Naive B cell (primary cell): ENCODE measurements around the gene FARS2. TPM values are rescaled to one million over a fixed set of nuclear protein-coding genes. Genes with fewer than 3 reads are reported as not detected.
A peak's percentile ranks its signal among the peaks of the same experiment; 100 is the strongest.
"Not testable (repeated sequence)": the region's sequence is repeated elsewhere in the genome, so short reads cannot be mapped to it uniquely, and the experiment has no call there.

Experiments
- ATAC-seq, 2 donors: fragments of 150-1000 bp; cut with Tn5 transposase; 2 replicates each; pipeline ENCODE4 v1.10.0; 2021; ENCODE audit warnings: low read depth in 2 of 2, mild to moderate bottlenecking in 2 of 2, moderate library complexity in 2 of 2
- DNase-seq: peaks from one replicate; pipeline ENCODE4 v3.0.0; 2022
- H3K27ac Mint-ChIP-seq, 6 donors: one replicate each; pipeline ENCODE4 v1.8.0; 2020 to 2022; ENCODE audit warnings: mild to moderate bottlenecking in 6 of 6, mixed read lengths in 6 of 6, moderate library complexity in 5 of 6, inconsistent platforms in 2 of 6
- H3K27me3 Mint-ChIP-seq, 3 donors: one replicate each; pipeline ENCODE4 v1.8.0; 2021 to 2022; ENCODE audit warnings: mixed read lengths in 3 of 3, mild to moderate bottlenecking in 1 of 3
- H3K36me3 Mint-ChIP-seq, 2 donors: one replicate each; pipeline ENCODE4 v1.8.0; 2020 to 2022; ENCODE audit warnings: mixed read lengths in 2 of 2, inconsistent platforms in 1 of 2, mild to moderate bottlenecking in 1 of 2
- H3K4me1 Mint-ChIP-seq, 3 donors: one replicate each; pipeline ENCODE4 v1.8.0; 2020 to 2022; ENCODE audit warnings: mixed read lengths in 3 of 3, inconsistent platforms in 1 of 3, mild to moderate bottlenecking in 1 of 3, moderate library complexity in 1 of 3
- H3K4me3 Mint-ChIP-seq, 8 donors: one replicate each; pipeline ENCODE4 v1.8.0; 2020 to 2022; ENCODE audit warnings: mild to moderate bottlenecking in 8 of 8, mixed read lengths in 8 of 8, moderate library complexity in 8 of 8, inconsistent platforms in 2 of 8
- H3K9me3 Mint-ChIP-seq, 7 donors: one replicate each; pipeline ENCODE4 v1.8.0; 2020 to 2022; ENCODE audit warnings: mixed read lengths in 7 of 7, mild to moderate bottlenecking in 5 of 7, inconsistent platforms in 2 of 7, moderate library complexity in 1 of 7
- polyA plus RNA-seq, 6 donors: library from polyadenylated mRNA; unstranded; fragments of 300-500 nt; fragmentation: Illumina TruSeq; gene quantifications; one replicate each; pipeline ENCODE4 v1.2.3, GENCODE V29; 2021; ENCODE audit warnings: low read depth in 6 of 6

FARS2 gene
- polyA plus RNA-seq, 6 donors from 2014 or later: 25.7 to 35.9 (median 27.6) TPM

DNA sequence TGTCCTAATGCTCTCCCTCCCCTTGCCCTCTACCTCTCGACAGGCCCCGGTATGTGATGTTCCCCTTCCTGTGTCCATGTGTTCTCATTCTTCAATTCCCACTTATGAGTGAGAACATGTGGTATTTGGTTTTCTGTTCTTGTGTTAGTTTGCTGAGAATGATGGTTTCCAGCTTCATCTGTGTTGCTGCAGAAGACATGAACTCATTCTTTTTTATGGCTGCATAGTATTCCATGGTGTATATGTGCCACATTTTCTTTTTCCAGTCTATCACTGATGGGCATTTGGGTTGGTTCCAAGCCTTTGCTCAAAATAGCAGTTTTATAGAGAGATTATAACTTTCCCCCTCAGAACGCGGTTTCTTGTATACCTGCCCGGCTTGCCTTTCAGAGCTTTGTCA lies 422.4 kb downstream of the FARS2 start:
- Mint-ChIP-seq H3K4me1 (peaks cover 28 to 37% (median 35%) of the 10 kb centered on the region in 3 donors), H3K9me3 (peaks cover 0 to 16% (median 5%) of the 10 kb centered on the region in 7 donors), H3K27ac (peak overlapping the region in 1 of 6 donors; percentile 82)
- H3K4me3 Mint-ChIP-seq, ATAC-seq, H3K36me3 Mint-ChIP-seq, H3K27me3 Mint-ChIP-seq, DNase-seq: not testable (repeated sequence)

DNA sequence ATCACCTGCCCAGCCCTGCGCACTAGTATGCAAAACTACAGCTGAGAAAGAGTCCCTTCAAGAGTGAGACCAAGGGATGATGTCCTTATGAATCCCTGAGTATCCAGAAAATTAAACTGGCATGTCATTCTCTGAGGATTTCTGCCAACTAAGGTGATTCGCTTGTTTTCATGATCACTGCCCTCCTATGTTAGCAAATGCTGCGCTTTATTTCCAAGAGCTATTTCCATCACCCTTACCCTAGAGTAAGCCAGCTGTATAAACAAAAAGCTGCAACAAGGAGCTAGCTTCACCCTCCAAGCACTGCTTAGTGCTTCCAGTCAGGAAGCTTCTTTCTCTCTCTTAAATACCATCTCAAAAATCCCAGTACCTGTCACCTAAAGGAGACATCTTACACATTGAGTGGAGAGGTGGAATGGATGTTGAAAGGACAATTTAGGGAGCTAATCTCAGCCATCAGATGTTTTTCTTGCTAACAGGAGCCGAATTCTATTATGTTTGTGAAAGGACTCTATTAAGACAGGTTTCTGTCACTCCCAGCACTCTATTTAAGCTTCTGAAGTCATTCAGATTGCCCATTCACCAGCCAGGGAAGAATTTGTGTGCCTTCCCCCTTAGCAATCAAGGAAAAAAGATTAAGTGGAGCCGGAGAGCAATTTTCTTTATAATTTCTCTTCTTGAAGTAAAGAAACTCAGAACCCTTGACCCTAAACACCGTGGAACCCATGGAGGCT lies 423.2 kb downstream of the FARS2 start:
- ATAC-seq (no peak), DNase-seq (no peak)
- Mint-ChIP-seq H3K27ac (no peak overlapping the region), H3K27me3 (no peaks in the 10 kb centered on the region), H3K9me3 (peaks cover 0 to 16% (median 5%) of the 10 kb centered on the region in 7 donors), H3K4me3 (no peak overlapping the region), H3K36me3 (no peaks in the 10 kb centered on the region), H3K4me1 (peaks cover 24 to 30% (median 28%) of the 10 kb centered on the region in 3 donors)

DNA sequence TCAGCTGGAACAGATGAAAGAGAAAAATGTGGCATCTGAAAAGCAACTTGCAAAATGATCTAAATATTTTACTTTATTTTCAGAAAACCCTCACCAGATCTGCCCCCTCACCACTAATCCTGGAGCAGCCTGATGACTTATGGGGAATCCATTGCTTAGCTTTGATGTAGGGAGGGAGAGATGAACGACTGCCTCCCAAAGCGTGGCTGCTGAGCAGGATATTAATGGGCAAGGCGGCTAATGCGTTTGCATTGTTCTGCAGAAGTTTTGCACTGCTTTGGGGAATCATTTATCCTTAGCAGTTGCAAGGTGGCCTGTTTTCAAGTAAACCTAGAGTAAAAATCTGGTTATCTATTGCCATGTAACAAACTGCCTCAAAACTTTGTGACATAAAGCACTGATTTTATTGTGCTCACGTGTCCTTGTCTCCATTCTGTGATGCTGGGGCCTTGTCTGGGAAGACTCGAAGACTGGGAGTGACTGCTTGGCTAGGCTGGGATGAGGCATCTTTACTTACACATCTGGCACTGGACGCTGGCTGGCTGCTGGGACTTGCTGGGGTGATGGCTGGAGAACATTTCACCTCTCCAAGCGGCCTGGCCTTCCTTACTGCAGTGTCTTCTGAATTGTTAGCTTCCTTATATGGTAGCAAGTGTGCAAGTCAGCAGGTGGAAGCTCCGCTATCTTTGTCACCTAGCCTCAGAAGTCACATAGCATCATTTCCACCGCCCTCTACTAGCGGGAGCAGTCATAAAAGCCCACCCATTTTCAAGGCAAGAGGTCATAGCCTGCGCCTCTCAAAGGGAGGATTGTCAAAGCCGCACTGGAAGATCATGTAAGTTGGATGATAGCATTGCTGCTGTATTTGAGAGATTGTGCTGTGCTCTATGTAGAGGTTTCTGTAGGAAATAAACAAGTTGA lies 432.2 kb downstream of the FARS2 start:
- H3K36me3 Mint-ChIP-seq: peaks cover 4 to 8% of the 10 kb centered on the region in 2 donors
- H3K4me1 Mint-ChIP-seq: peaks cover 17 to 22% (median 18%) of the 10 kb centered on the region in 3 donors
- H3K27ac Mint-ChIP-seq: peak overlapping the region in 4 of 6 donors; percentile 26 to 95 (median 78)
- DNase-seq (no peak), ATAC-seq (no peak)
- H3K4me3 Mint-ChIP-seq: no peak overlapping the region
- H3K9me3 Mint-ChIP-seq: peaks cover 3 to 19% (median 11%) of the 10 kb centered on the region in 7 donors
- no peaks in the 10 kb centered on the region for H3K27me3 Mint-ChIP-seq

DNA sequence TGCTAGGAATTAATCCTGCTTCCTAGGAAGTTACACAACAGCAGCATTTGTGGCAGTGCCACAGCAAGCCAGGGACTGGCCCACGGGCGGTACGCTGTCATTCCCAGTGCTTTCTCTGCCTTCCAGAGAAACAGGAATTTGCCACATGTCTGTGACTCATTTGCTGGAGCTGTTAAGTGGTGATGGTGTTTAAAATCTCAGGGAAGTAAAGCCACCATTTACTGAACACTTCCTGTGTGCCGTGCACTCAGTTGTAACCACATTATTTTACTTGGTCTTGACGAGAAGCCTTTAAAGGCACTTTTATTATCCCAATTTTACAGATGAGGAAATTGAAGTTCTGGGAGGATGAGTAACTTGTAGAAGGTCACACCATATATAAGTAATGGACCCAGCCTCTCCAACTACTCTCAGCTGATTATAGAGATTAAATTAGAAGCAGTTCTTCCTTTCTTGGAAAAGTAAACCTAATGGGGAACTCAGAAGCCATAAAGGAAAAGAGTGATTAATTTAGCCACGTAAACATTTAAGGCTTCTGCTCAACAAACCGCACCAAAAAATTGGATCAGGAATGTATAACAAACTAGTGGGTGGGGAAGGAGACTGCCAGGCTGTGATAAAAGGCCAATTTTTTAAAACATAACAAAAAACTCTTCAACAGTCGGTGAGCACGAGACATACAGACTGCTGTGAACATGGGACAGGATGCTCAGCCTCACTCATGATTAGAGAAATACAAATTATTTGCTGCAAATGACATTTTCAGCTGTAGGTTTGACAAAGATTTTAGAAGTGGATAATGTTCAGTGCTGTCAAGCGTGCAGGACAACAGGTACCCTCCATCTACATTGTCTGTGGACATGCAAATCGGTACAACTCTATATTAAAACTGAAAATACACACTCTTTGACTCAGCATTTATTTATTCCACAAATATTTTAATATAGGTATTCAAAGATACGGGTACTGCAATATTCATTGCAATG lies 434.2 kb downstream of the FARS2 start:
- peak overlapping the region in 3 of 6 donors; percentile 7 to 67 (median 49) for H3K27ac Mint-ChIP-seq
- no peak for DNase-seq

DNA sequence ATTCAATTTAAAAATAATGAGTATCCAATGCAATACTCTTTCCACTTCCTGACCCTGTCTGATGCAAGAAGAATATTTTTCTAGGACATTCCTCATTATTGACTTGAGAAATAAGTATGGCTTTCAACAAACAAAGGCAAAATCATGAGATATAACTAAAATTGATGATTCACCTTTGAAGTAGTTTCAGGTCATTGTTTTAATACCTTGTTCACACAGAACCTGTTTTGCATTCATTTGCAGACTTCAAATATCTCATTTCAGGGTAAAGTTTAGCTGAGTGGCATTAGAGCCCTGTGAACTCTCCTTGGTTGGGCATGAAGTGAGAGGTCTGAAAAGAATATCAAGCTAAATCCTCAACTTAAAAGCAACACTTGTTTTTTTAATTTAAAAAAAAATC lies 436.2 kb downstream of the FARS2 start:
- peaks cover 0 to 4% (median 0%) of the 10 kb centered on the region in 7 donors for H3K9me3 Mint-ChIP-seq
- no peak overlapping the region for H3K27ac Mint-ChIP-seq
- ATAC-seq (no peak), DNase-seq (no peak)
- peaks cover 25 to 39% (median 28%) of the 10 kb centered on the region in 3 donors for H3K4me1 Mint-ChIP-seq
- peaks cover 0 to 4% of the 10 kb centered on the region in 2 donors for H3K36me3 Mint-ChIP-seq
- H3K27me3 Mint-ChIP-seq: no peaks in the 10 kb centered on the region
- H3K4me3 Mint-ChIP-seq: no peak overlapping the region

More for the DNA sequence above, 434.2 kb downstream of the FARS2 start:
- Mint-ChIP-seq H3K9me3 (peaks cover 0 to 14% (median 10%) of the 10 kb centered on the region in 7 donors), H3K4me3 (peak overlapping the region in 7 of 8 donors; percentile 9 to 72 (median 54)), H3K27me3 (no peaks in the 10 kb centered on the region), H3K4me1 (peaks cover 25 to 39% (median 28%) of the 10 kb centered on the region in 3 donors), H3K36me3 (peaks cover 4 to 6% of the 10 kb centered on the region in 2 donors)
- ATAC-seq: peak; percentile 21 to 33

DNA sequence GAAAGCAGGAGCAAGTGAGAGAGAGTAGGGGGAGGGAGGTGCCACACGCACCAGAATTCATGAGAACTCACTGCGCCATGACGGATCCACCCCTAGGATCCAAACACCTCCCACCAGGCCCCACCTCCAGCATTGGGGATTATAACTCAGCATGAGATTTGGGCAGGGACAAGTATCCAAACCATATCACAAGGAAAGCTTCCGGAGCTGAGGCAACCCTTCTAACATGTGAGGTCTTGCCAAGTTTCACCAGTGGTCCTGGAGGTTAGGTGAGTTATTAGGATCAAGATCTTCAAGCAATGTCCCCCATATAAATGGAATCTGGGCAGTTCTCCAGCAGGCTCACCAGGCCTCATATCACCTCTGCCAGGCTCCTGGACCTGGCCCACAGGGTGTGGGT lies 437.0 kb downstream of the FARS2 start:
- Mint-ChIP-seq H3K27me3 (no peaks in the 10 kb centered on the region), H3K9me3 (peaks cover 0 to 1% (median 0%) of the 10 kb centered on the region in 7 donors), H3K27ac (peak overlapping the region in 2 of 6 donors; percentile 8 to 27), H3K4me3 (no peak overlapping the region), H3K36me3 (peaks cover 0 to 4% of the 10 kb centered on the region in 2 donors), H3K4me1 (peaks cover 25 to 39% (median 28%) of the 10 kb centered on the region in 3 donors)
- DNase-seq: no peak
- no peak for ATAC-seq

DNA sequence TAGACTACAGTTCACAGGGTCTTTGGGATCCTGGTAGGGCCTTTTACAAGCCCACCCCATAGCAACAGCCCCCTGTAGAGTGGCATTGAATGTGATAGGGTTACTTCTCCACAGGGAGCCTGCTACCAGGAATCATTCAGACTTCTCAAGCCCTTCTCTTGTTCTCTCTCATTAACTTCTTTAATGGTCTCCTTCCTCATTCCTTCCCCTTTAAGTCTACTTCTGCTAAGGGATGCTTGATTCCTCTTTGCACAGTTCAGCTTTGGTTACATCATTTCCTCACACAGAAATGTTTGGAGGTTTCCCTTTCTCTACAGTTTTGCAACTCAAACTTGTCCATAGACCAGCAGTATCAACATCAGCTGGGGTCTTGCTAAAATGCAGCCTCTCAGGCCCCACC lies 437.8 kb downstream of the FARS2 start:
- ATAC-seq: peak; percentile 78 to 92

DNA sequence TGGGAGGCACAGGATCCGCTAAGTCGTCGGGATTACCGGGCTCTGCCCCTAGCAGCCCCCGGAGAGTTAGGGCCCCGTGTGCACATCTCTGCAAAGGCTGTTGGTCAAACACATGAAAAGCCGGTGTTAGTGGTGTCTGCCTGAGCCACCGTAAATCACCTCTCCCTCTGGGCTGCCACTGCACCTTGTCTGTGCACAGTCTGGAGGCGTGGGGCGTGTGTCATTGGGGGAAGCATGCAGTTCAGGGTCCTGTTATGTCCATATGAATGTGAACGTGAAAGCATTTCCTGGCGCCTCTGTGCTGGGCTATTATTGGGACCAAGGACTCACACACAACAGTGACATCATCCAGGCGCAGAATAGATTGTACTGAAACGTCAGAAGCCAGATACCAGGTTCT lies 439.9 kb downstream of the FARS2 start:
- Mint-ChIP-seq H3K4me1 (peaks cover 24 to 33% (median 27%) of the 10 kb centered on the region in 3 donors), H3K9me3 (peaks cover 0 to 4% (median 0%) of the 10 kb centered on the region in 7 donors), H3K27ac (no peak overlapping the region), H3K36me3 (peaks cover 9 to 18% of the 10 kb centered on the region in 2 donors), H3K4me3 (peak overlapping the region in 1 of 8 donors; percentile 6), H3K27me3 (no peaks in the 10 kb centered on the region)
- DNase-seq: no peak
- no peak for ATAC-seq

More for the DNA sequence above, 437.8 kb downstream of the FARS2 start:
- DNase-seq: peak; percentile 29
- not testable (repeated sequence) for H3K27me3 Mint-ChIP-seq, H3K36me3 Mint-ChIP-seq, H3K9me3 Mint-ChIP-seq
- Mint-ChIP-seq H3K4me3 (peak overlapping the region in 3 of 8 donors; percentile 1 to 22 (median 11)), H3K4me1 (peaks cover 28 to 39% (median 31%) of the 10 kb centered on the region in 3 donors), H3K27ac (peak overlapping the region in 4 of 6 donors; percentile 36 to 85 (median 71))

DNA sequence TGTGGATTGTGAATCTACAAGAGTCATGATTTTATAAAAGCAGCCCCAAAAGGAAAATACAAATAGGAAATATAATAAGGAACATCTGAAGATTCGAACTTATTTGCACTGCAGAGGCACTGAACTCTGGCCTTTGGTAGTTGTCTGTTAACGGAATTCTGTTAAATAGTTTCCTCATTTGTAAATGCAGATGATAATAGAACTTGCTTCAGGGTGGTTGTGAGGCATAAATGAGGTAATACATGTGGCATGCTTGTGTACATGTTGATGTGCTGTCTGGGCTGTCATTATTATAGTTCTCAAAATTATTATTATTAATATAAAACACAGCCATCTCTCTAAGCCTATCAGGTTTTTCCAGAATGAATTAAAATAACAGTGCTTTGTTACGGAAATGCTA lies 443.4 kb downstream of the FARS2 start:
- no peak overlapping the region for H3K4me3 Mint-ChIP-seq
- no peak for DNase-seq
- peaks cover 0 to 4% (median 0%) of the 10 kb centered on the region in 7 donors for H3K9me3 Mint-ChIP-seq
- ATAC-seq: no peak
- H3K27ac Mint-ChIP-seq: no peak overlapping the region
- no peaks in the 10 kb centered on the region for H3K27me3 Mint-ChIP-seq
- H3K36me3 Mint-ChIP-seq: peaks cover 9 to 18% of the 10 kb centered on the region in 2 donors
- H3K4me1 Mint-ChIP-seq: peaks cover 11 to 13% (median 12%) of the 10 kb centered on the region in 3 donors

DNA sequence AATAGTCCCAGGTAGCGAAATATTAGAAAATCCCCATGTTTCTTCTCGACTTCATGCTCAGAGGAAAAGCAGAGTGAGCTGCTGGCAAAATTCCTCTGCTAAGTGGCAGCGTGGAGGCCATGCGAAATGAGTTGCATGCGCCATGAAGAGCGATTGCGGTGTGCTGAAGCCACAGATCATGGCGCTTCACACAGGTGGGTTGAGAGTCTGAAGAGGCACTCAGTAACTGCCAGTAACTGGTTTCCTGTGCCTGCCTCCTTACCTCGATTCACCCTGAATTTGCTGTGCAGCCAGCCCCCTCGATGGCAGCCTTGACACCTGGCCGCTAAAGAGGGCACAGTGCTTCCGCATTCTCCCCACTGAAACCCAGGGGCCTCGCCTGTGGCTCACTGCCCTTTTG lies 443.9 kb downstream of the FARS2 start:
- H3K27me3 Mint-ChIP-seq: no peaks in the 10 kb centered on the region
- peaks cover 0 to 4% (median 0%) of the 10 kb centered on the region in 7 donors for H3K9me3 Mint-ChIP-seq
- H3K27ac Mint-ChIP-seq: peak overlapping the region in 3 of 6 donors; percentile 2 to 38 (median 21)
- DNase-seq (no peak), ATAC-seq (no peak)
- H3K4me3 Mint-ChIP-seq: peak overlapping the region in 1 of 8 donors; percentile 31
- peaks cover 9 to 12% (median 11%) of the 10 kb centered on the region in 3 donors for H3K4me1 Mint-ChIP-seq
- peaks cover 9 to 18% of the 10 kb centered on the region in 2 donors for H3K36me3 Mint-ChIP-seq

DNA sequence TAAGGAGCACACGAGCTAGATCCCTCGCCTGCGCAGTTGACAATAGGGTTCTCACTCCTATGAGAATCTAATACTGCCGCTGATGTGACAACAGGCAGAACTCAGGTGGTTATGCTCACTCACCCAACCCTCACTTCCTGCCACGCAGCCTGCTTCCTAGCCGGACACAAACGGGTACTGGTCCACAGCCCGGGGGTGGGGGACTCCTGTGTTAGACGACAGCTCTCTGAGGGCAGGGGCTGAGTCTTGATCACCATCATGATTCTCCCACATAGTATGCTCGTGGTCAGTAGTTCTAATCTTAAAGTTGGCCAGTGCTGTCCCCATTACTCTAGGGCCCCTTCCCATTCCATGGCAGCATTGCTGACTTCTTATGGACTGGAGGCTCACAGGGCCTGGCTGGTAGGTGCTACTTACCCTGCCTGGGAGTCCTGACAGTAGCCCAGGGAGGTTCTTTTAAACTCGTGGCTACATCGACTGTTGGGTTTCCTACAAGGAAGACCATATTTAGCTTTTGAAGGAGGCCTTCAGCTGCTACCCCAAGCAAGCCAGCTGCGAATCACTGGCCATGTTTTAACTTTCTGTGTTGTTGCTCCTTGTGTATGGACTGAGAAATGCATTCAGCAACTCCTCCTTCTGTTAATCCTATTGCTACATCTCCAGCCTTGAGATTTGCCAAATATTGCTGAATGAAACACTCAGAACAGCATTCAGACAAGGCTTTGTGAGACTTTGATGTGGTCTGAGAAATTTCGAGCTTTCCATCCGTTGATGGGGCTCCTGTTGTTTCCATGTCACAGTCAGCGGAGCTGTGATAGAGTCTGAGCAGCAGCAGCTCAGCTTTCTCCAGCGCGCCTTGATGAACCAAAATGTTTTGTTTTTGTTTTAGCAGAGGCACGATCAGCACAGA lies 445.1 kb downstream of the FARS2 start:
- Mint-ChIP-seq H3K4me3 (no peak overlapping the region), H3K36me3 (peaks cover 9 to 18% of the 10 kb centered on the region in 2 donors), H3K27ac (peak overlapping the region in 3 of 6 donors; percentile 21 to 59 (median 52)), H3K9me3 (peaks cover 0 to 4% (median 0%) of the 10 kb centered on the region in 7 donors), H3K27me3 (no peaks in the 10 kb centered on the region), H3K4me1 (peaks cover 9 to 15% (median 11%) of the 10 kb centered on the region in 3 donors)
- DNase-seq (no peak), ATAC-seq (no peak)
